ENCODE measurements around the gene SV2A.
A peak's percentile ranks its signal among the peaks of the same experiment; 100 is the strongest.
"Not testable (repeated sequence)": the region's sequence is repeated elsewhere in the genome, so short reads cannot be mapped to it uniquely, and the experiment has no call there.

The SV2A gene, protein sequence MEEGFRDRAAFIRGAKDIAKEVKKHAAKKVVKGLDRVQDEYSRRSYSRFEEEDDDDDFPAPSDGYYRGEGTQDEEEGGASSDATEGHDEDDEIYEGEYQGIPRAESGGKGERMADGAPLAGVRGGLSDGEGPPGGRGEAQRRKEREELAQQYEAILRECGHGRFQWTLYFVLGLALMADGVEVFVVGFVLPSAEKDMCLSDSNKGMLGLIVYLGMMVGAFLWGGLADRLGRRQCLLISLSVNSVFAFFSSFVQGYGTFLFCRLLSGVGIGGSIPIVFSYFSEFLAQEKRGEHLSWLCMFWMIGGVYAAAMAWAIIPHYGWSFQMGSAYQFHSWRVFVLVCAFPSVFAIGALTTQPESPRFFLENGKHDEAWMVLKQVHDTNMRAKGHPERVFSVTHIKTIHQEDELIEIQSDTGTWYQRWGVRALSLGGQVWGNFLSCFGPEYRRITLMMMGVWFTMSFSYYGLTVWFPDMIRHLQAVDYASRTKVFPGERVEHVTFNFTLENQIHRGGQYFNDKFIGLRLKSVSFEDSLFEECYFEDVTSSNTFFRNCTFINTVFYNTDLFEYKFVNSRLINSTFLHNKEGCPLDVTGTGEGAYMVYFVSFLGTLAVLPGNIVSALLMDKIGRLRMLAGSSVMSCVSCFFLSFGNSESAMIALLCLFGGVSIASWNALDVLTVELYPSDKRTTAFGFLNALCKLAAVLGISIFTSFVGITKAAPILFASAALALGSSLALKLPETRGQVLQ

GRCh38 chr1:149917571-149918144 is at the start of gene SV2A:
TSS of gene SV2A (minus strand) at chr1:149917844. CDS start at chr1:149913840, 4,004 bp downstream.
- peak; percentile 56 for DNase-seq

DNA sequence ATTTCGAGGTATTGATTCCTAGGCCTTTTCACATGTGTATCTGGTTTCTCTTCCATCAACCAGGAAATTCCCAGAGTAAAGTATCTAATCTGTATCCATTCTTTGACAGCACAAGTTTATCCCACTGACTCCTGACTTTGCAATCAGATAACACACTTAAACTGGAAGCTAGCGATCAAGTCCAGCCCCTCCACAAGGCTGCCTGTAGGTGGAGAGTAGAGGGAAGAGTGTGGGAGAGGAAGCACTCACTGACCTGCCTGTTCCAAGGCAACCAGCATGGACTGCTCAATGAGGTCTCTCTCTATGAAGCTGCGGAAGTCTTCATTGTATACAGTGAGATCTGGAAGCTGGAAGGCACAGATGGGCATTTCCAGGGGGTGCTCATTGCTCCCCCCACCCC is 49.4 kb upstream of the SV2A start:
- no peak for DNase-seq

GRCh38 chr1:149966405-149966804 is 48.8 kb upstream of the SV2A start:
- DNase-seq, result no peak

- DNase-seq, result peak; percentile 8
These were observed 47.8 kb upstream of the SV2A start for GRCh38 chr1:149965440-149965839.

- no peak for DNase-seq
These were observed 45.7 kb upstream of the SV2A start for GRCh38 chr1:149963358-149963757.

DNA sequence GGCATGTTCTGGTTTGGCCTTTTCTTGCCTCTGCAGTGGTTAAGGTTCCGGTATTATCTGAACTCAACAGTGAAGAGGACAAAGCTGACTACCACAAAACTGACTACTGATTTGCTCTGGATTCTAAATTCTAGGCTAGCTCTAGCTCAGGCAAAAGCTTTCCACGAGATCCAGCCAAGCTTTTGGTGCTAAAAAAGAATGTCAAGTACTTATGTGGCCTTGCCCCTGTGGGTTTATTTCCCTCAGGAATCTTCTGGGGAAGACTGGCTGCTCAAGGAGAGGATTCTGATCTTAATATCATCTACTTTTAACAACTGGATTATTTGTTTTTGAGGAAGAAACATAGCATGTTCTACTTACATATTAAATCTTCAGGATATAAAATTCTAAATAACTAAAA is 45.1 kb upstream of the SV2A start:
- DNase-seq, result no peak

DNA sequence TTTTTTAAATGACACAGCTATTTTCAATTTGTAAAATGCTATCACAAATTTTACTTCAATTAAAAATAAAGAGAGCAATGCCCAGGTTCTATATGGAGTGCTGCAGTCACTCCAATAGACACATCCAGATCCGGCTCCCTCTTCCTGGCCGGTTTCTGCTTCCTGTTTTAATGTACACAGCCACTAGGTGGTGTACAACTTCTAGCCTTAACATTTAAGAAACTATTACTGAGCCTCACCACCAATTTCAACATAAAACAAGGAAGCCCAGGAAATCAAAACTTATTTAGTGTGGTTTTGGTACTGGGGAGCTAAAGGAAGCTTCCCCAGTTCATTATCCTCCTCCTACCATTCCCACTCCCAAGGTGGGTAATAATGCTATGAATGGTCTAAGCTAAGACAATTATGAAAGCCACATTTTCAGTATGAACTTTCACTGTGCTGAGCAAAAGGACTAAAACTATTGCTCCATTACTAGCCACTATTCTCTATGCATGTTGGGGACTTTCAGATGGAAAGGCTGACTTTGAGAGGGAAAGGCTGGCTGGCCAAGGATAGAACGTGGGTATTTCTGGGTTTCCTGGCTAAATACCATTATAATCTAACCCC is 44.5 kb upstream of the SV2A start:
- DNase-seq, result peak; percentile 74

DNA sequence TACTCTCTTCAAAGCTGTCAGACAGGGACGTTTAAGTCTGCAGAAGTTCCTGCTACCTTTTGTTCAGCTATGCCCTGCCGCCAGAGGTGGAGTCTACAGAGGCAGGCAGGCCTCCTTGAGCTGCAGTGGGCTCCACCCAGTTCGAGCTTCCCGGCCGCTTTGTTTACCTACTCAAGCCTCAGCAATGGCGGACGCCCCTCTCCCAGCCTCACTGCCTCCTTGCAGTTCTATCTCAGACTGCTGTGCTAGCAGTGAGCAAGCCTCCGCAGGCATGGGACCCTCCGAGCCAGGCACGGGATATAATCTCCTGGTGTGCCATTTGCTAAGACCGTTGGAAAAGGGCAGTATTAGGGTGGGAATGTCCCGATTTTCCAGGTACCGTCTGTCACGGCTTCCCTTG is 39.9 kb upstream of the SV2A start:
- DNase-seq, result not testable (repeated sequence)

DNA sequence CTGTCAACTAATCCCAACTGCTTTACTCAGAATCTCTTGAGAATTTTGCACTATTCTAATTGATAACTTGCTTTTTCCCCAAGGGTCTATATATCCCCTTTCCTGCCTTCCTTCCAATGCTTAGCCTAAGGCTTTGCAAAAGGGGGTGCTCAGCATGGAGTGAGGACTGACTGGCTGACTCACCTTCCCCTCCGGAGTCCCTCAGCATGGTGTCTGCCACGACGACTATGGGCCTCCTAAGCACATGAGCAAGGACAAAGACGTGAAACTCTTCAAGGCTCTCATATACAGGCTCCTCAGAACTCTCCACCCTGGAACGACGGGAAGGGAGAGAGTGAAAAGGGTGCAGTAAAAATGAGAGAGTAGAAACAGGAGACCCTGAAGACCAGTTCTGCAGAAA is 32.3 kb upstream of the SV2A start:
- no peak for DNase-seq

DNA sequence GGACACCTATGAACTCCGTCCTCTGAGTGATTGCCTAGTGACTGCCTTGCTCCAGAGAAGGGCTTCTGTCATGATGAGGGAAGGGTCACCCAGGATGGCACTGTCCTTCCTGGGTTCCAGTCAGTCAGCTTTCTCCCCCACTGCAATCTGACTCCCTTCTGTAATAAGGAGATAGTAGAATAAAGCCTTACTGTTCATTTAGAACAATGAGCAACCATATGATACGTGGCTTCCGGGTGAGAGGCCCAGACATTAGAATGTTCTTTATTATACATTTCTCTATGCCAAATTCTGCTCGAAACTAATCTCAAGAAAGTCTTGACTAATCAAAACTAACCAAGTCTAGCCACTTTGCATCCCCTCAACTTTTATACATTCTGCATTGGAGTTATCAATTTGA is 27.6 kb upstream of the SV2A start:
- DNase-seq, result no peak

- no peak for DNase-seq
These were observed 25.2 kb upstream of the SV2A start for GRCh38 chr1:149942885-149943284.

DNA sequence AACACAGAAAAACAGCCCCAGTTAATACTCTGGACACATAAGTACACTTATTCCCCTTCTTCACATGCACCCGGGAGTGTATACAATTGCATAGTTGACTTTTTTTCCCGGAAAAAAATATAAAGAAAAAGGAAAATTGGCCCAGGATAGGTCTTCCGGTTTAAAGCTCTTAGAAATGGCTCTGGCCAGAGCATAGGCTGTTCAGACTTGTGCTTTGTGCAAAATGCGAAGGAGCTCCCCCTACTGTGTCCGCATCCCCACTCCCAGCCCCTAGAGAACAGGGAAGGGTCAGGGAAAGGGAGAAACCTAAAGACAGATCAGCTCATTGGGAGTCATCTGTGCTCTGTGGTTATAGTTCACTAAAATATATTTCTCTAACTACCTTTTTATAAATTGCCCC is 24.6 kb upstream of the SV2A start:
- DNase-seq, result no peak

DNA sequence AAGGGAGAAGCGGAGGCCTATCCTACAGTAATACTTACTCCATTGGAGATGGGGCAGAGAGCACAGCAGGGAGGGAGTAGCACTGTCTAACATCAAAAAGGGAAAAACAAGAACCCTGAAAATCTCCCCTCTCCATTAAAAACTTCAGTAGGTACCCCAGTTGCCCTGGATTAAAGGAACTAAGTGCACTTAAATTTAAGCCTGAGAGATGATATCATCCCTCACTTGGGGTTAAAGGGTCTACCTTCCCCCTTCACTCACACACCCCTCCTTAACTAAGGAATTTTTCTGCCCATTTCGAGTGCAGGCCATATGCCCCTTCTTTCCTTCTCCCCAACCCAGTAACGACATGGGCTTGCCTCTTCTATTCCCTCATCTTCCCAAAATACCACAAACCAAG is 22.8 kb upstream of the SV2A start:
- no peak for DNase-seq

GRCh38 chr1:149938668-149939003 is 21.0 kb upstream of the SV2A start:
- not testable (repeated sequence) for DNase-seq

- no peak for DNase-seq
These were observed 20.1 kb upstream of the SV2A start for GRCh38 chr1:149937759-149938158.

DNA sequence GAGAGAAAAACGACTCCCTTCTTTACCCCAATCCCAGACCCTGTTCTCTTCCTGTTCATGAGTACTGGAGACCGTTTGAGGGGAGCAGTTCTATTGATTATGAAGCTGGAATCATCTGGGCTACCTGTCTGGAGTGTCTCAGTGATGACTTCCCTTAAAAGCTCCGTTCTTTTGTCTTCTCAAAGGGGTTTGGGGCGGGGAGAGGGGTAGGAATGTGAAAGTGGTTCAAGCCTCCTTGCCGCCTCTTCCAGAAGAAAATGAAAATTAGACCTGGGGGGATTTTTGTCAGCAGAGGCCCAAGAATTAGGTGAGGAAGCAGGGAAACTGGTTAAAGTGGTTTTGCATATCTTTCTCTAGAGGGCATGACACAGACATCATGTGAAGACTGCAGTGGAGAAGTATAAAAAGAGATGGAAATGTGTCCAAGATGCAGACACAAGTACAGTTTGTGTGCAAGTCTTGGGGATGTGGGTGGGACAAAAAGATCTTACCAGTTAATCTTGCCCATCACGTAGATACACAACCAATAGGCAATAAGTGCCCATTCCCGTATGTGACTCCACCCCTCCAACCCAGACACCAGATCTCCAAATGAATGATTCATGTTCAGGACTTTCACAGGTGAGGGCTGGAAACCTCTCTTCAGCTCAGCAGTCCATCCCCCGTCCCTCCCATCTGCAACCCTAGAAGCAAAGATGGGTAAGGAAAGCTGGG is 19.5 kb upstream of the SV2A start:
- no peak for DNase-seq

DNA sequence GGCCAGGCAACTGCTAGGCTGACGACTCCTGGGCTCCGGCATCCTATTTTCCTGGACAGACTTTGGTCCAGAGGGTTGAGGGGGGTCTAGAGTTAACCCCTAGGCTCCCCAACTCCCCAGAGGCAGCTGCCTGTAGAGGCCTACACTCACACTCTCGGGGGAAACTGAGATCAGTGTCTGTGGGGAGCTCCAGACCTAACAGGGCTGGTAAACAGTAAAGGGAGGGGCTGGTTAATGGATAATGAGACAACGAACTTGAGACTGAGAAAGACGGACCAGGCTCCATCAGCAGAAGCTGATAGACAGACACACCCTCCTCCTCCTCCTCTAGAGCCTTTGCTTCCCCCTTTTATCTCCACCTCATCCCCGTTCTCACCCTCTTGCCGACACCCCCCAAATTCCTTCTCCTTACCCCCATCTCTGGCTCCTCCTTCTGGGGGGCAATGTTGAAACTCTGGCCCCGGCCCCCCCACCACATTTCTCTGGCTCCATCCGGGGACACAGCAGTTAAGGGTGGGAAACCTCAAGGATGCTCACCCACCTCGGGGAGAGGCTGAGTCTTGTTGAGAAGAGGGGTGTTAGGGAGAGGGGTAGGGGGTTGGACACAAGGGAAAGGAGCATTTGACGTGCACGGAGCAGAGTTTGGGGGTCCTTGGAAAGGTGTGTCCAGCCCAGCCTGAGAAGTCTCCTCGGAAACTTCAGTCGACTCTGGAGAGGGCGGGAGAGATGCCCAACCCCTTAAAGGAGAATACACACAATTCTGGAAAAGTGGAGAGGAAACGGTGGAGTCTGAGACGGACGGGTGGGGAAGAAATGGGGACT is 18.7 kb upstream of the SV2A start, which contains the start of gene MTMR11:
MTMR11 (minus strand) TSS at position 710 of the 822 bp plus-strand sequence; CDS start at position 478, 232 bp downstream.
- no peak for DNase-seq

- no peak for DNase-seq
These were observed 16.7 kb upstream of the SV2A start for GRCh38 chr1:149934356-149934755.

- DNase-seq, result no peak
These were observed 15.6 kb upstream of the SV2A start for GRCh38 chr1:149933208-149933607.

DNA sequence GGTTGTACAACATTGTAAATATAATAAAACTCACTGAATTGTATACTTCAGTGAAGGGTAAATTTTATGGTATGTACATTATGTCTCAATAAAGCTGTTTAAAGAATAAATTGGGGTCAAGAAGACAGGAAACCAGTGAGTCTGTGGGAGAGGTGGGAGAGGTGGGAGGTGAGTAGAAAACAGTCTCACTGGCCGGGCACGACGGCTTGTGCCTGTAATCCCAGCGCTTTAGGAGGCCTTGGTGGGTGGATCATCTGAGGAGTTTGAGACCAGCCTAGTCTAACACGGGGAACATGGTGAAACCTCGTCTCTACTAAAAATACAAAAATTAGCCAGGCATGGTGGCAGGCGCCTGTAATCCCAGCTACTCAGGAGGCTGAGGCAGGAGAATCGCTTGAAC is 14.8 kb upstream of the SV2A start:
- DNase-seq, result no peak

DNA sequence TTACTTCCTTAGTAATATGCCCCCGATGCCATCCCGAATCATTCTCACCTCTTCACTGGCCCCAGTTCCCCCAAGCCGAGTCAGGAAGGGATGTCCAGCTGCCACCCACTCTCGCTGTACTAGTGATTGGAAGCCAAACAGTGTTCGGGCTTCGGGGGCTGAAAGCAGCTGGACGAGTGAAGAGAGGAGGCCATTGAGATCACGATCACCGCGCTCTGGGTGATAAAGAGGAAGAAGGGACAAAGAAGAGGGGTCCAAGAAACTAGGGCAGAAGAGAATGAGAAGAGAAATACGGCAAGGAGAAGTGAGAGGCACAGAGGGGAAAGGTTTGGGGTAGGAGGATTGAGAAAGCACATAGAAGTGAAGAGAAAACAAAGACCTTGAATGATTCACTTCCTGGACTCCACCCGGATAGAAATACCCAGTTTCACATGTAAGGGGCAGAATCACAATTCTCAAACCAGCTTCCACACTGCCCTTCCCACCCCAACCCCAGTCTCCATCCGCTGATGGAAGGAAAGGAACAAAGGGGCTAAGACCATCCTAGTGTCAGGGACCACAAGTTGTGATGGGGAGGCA is 13.7 kb upstream of the SV2A start:
- DNase-seq, result no peak

GRCh38 chr1:149929856-149930255 is 12.2 kb upstream of the SV2A start:
- no peak for DNase-seq

All from CD4-positive, alpha-beta T cell treated with Interleukin-17A for 1 hour (primary cell).